ENCODE measurements around the gene ZEB2. TPM values are rescaled to one million over a fixed set of nuclear protein-coding genes. Genes with fewer than 3 reads are reported as not detected.

Gene ZEB2
- total and polyA plus RNA-seq, 4 donors = 7.6 to 39.6 (median 22.2) TPM

GRCh38 chr2:144484201-144484948, 35.5 kb downstream of the ZEB2 start (continued):
- TF ChIP-seq REST (IDR thresholded peaks at IDR 0.05) (no peak), NR2F2 (IDR thresholded peaks at IDR 0.05) (no peak), ZBTB33 (IDR thresholded peaks at IDR 0.05) (no peak), YY1 (IDR thresholded peaks at IDR 0.05) (no peak), GABPA (IDR thresholded peaks at IDR 0.05 in 1 of 2, conservative IDR thresholded peaks at IDR 0.05 in 1 of 2) (no peak), FOXA1 (IDR thresholded peaks at IDR 0.05) (no peak)

GRCh38 chr2:144481666-144482065, 38.3 kb downstream of the ZEB2 start:
- TF ChIP-seq YY1 (IDR thresholded peaks at IDR 0.05) (no peak), JUND (IDR thresholded peaks at IDR 0.05) (no peak), HNF4G (IDR thresholded peaks at IDR 0.05) (no peak), HNF4A (conservative IDR thresholded peaks at IDR 0.05) (no peak), ZBTB33 (IDR thresholded peaks at IDR 0.05) (no peak), REST (IDR thresholded peaks at IDR 0.05) (no peak), FOXA2 (IDR thresholded peaks at IDR 0.05) (no peak), CTCF (IDR thresholded peaks at IDR 0.05; ENCODE audit: low read depth, low read length, missing input control) (no peak), FOXA1 (IDR thresholded peaks at IDR 0.05) (no peak), MAX (IDR thresholded peaks at IDR 0.05) (no peak), TAF1 (conservative IDR thresholded peaks at IDR 0.05) (no peak), EGR1 (IDR thresholded peaks at IDR 0.05; ENCODE audit: low read depth in 2 of 2) (no peak), RAD21 (IDR thresholded peaks at IDR 0.05) (no peak), SP1 (IDR thresholded peaks at IDR 0.05) (no peak), GABPA (IDR thresholded peaks at IDR 0.05 in 1 of 2, conservative IDR thresholded peaks at IDR 0.05 in 1 of 2) (no peak)
- Histone ChIP-seq H3K9me3 (ENCODE audit: control insufficient read depth in 4 of 4, low read length in 3 of 4) (no peaks in the 10 kb centered on the region), H3K36me3 (ENCODE audit: control insufficient read depth in 4 of 4, insufficient read depth in 3 of 4, low read depth in 1 of 4, low read length in 3 of 4) (no peaks in the 10 kb centered on the region), H3K4me1 (ENCODE audit: control insufficient read depth in 4 of 4, insufficient read depth in 4 of 4, low read length in 3 of 4) (peaks cover 0 to 4% (median under 1%) of the 10 kb centered on the region in 4 donors), H3K27ac (ENCODE audit: low read depth in 1 of 2, low read length in 2 of 2) (no peak overlapping the region), H3K4me3 (ENCODE audit: low read depth in 1 of 3, low read length in 3 of 3) (no peak overlapping the region), H3K9ac (ENCODE audit: low read depth in 1 of 2, low read length in 2 of 2) (no peak overlapping the region), H3K27me3 (ENCODE audit: control insufficient read depth in 4 of 4, insufficient read depth in 4 of 4, low read length in 3 of 4) (no peaks in the 10 kb centered on the region)
- 83% methylated on average over 4 of the region's 4 CpGs for WGBS
- no peak for DNase-seq (ENCODE audit: low spot score)
